BJ (cell line): ENCODE data around the gene ZSWIM4. TPM values are rescaled to one million over a fixed set of nuclear protein-coding genes. Genes with fewer than 3 reads are reported as not detected.
A peak's percentile ranks its signal among the peaks of the same experiment; 100 is the strongest.

Experiments used
- CTCF ChIA-PET: fragments of 350-600 bp; formaldehyde crosslinking; extraction: SDS; loops from one replicate; lab custom pipeline; 2021; ENCODE audit warnings: antibody characterized with exemption, inconsistent platforms; lab: Yijun Ruan, JAX
- POLR2A ChIA-PET: fragments of 300-600 bp; sonication (Branson Sonifier 250); formaldehyde crosslinking; extraction: SDS; loops from one replicate; lab custom pipeline; 2021; ENCODE audit warnings: antibody characterized with exemption; lab: Charles Lee
- DNase-seq: peaks from one replicate; pipeline ENCODE4 v3.0.0-alpha.2; 2011; ENCODE audit warnings: low read depth
- H3K27me3 ChIP-seq: 2 replicates; pipeline ENCODE4 v1.6.0; 2011; ENCODE audit warnings: low read length; ENCODE audit not compliant: control insufficient read depth, insufficient read depth
- H3K36me3 ChIP-seq: 2 replicates; pipeline ENCODE4 v1.5.1; 2011; ENCODE audit warnings: low read length; ENCODE audit not compliant: control insufficient read depth, insufficient read depth
- H3K4me3 ChIP-seq: 2 replicates; pipeline ENCODE4 v1.5.1; 2011; ENCODE audit warnings: low read depth, mild to moderate bottlenecking, control low read depth, low read length
- polyA plus RNA-seq: library from polyadenylated mRNA; depleted of rRNA; stranded (reverse); fragments of >200 nt; gene quantifications from 2 replicates; pipeline ENCODE4 v1.2.3, GENCODE V29; 2011
- TF ChIP-seq, protein P1 (sequence below): IDR thresholded peaks from 2 replicates; pipeline ENCODE4 v1.5.1; 2011; ENCODE audit warnings: low read depth, mild to moderate bottlenecking, control low read depth, inconsistent platforms, low read length, moderate library complexity; ENCODE audit not compliant: insufficient read depth

ZSWIM4 gene
- polyA plus RNA-seq, 1 experiment: 5.7 TPM

DNA sequence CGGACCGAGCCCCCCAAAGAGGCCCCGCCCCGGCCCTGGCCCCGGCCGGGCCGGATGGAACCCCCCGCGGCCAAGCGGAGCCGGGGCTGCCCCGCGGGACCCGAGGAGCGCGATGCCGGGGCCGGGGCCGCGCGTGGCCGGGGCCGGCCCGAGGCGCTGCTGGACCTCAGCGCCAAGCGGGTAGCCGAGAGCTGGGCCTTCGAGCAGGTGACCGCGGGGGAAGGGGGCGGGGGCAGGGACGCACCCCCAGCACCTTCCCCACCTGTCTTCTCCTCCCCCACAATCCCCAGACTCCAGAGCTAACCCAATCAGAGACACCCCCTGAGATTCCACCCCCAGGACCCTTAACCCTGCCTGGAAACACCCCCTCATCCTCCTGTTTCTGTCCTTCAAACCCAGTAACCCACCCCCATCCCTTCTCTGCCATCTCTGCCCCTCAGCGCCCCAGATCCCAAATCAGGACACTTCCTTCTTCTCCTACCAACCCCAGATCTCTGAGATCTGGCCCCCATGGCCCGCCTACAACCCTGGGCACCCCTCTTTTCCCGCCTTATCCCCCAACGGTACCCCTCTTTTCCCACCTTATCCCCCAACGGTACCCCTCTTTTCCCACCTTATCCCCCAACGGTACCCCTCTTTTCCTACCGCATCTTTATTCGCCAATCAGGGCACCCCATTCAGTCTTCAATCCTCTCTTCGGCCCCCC is 505 bp downstream of the ZSWIM4 start:
- ChIA-PET CTCF (interaction anchor here (0.9 to 1.8 kb wide), 6 partner anchors 11 to 276 kb away, joined by 3 to 8 read pairs (median 3); no protein-coding TSS in a partner anchor), POLR2A (interaction anchor here (0.5 to 1.1 kb wide), 3 partner anchors 9 to 341 kb away, joined by 3 to 4 read pairs (median 3); partner anchors contain the start of gene ASF1B)
- TF ChIP-seq, protein P1, sequence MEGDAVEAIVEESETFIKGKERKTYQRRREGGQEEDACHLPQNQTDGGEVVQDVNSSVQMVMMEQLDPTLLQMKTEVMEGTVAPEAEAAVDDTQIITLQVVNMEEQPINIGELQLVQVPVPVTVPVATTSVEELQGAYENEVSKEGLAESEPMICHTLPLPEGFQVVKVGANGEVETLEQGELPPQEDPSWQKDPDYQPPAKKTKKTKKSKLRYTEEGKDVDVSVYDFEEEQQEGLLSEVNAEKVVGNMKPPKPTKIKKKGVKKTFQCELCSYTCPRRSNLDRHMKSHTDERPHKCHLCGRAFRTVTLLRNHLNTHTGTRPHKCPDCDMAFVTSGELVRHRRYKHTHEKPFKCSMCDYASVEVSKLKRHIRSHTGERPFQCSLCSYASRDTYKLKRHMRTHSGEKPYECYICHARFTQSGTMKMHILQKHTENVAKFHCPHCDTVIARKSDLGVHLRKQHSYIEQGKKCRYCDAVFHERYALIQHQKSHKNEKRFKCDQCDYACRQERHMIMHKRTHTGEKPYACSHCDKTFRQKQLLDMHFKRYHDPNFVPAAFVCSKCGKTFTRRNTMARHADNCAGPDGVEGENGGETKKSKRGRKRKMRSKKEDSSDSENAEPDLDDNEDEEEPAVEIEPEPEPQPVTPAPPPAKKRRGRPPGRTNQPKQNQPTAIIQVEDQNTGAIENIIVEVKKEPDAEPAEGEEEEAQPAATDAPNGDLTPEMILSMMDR: no peak
- H3K27me3 ChIP-seq: no peaks in the 10 kb centered on the region
- peaks cover 8% of the 10 kb centered on the region for H3K36me3 ChIP-seq
- peak overlapping the region; percentile 94 for H3K4me3 ChIP-seq
- no peak for DNase-seq

DNA sequence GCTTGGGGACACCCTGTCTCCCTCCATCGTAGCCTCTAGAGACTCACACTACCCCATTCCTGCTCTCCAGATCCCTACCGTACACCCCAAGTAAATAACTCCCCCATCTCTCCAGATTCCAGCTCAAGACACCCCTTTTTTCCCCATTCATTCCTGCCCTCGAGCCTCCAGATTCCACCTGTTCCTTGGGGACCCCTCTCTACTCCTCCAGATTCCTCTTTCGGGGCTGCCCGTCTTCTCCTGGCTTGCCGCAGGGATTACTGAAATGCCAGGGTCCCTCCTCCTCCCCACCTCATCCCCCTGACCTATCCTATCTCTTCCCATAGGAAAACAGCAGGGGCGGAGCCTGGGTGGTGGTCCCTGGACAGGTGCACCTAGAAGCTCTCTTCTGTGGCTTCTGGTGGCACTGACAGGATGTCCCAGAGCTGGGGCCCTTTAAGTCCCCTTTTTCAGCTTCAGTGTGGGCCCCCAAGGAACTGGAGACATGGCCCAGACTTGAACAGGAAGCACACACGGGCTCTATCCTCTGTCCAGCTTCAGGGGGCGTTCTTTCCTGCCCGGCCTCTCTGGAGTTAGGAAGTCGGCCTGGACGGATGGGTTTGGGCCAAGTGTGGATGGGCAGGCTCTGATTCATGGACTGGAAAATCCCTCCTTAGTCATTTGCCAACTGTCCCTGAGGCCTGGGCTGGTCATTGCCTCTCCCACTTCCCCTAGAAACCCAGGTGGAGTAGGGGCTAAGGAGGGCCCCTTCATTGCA is 1.2 kb downstream of the ZSWIM4 start:
- TF ChIP-seq, protein P1: peak; percentile 65
- Histone ChIP-seq H3K36me3 (peaks cover 13% of the 10 kb centered on the region), H3K4me3 (peak overlapping the region; percentile 94), H3K27me3 (no peaks in the 10 kb centered on the region)
- POLR2A ChIA-PET: interaction anchor here (0.5 to 1.1 kb wide), 3 partner anchors 9 to 65 kb away, joined by 3 to 6 read pairs (median 3); no protein-coding TSS in a partner anchor
- CTCF ChIA-PET: interaction anchor here (0.8 to 2.2 kb wide), 9 partner anchors 8 to 275 kb away, joined by 3 to 8 read pairs (median 3); no protein-coding TSS in a partner anchor
- DNase-seq: peak; percentile 87

DNA sequence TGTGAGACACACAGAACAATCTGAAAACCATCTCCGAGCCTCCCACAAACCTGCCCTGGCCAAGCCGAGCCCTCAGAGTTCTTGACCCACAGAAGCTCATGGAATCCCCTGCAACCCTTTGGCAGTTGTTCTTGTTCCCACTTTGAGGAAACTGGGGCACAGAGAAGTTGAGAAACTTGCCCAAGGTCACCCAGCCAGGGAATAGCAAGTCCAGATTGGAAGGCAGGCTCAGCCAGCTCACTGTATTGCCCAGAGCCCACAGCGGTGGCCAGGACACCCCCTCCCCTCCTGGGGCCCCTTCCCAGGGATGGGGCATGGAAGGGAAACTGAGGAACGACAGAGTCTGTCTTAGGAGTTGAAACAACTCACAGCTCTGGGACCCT is 1.8 kb downstream of the ZSWIM4 start:
- DNase-seq: no peak
- Histone ChIP-seq H3K27me3 (no peaks in the 10 kb centered on the region), H3K36me3 (peaks cover 13% of the 10 kb centered on the region), H3K4me3 (peak overlapping the region; percentile 94)
- TF ChIP-seq, protein P1: no peak
- ChIA-PET POLR2A (interaction anchor here (0.5 to 1.1 kb wide), 3 partner anchors 36 to 65 kb away, joined by 3 to 6 read pairs (median 4); no protein-coding TSS in a partner anchor), CTCF (interaction anchor here (0.8 to 2.2 kb wide), 9 partner anchors 9 to 274 kb away, joined by 3 to 8 read pairs (median 3); partner anchors contain the start of gene C19orf53)

DNA sequence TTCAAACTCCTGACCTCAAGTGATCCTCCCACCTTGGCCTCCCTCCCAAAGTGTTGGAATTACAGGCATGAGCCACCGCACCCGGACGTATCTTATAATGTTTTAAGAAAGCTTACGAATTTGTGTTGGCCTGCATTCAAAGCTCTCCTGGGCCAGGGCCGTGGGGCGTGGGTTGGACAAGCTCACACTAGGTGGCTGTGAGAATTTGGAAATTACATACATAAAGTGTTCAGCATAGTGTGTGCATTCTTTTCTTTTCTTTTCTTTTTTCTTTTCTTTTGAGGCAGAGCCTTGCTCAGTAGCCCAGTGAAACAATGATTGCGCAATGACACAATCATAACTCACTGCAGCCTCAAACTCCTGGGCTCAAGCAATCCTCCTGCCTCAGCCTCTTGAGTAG is 2.6 kb downstream of the ZSWIM4 start:
- peaks cover 18% of the 10 kb centered on the region for H3K36me3 ChIP-seq
- no peak overlapping the region for H3K4me3 ChIP-seq
- TF ChIP-seq, protein P1: no peak
- no peaks in the 10 kb centered on the region for H3K27me3 ChIP-seq
- DNase-seq: peak; percentile 52
- ChIA-PET POLR2A (interaction anchor here (1.0 kb wide), 1 partner anchor 35 kb away, joined by 4 read pairs; no protein-coding TSS in a partner anchor), CTCF (interaction anchor here (1.2 to 2.2 kb wide), 6 partner anchors 10 to 82 kb away, joined by 3 to 7 read pairs (median 4); partner anchors contain the start of gene C19orf53)
